B cell (primary cell): ENCODE data around the gene MTUS2.

Experiments used
- CTCF ChIP-seq: fragments of 200-600 bp; IDR thresholded peaks from one replicate; pipeline ENCODE4 v1.8.0; 2022; ENCODE audit warnings: antibody characterized with exemption, mild to moderate bottlenecking
- EZH2 ChIP-seq: IDR thresholded peaks from 2 replicates; pipeline ENCODE4 v1.6.1; 2012; ENCODE audit warnings: borderline replicate concordance, low read depth, mild to moderate bottlenecking, moderate library complexity, low read length; ENCODE audit not compliant: insufficient read depth, poor library complexity, severe bottlenecking

GRCh38 chr13:29161676-29162075, 341.5 kb downstream of the MTUS2 start:
- TF ChIP-seq CTCF (no peak), EZH2 (no peak)
